Stimulated activated memory B cell treated with anti-CD40 and anti-IgM and Interleukin-4, amounts not matched to agents 10 μg/mL and 1 μg/mL and 100 μg/mL, for 72 hours (primary cell): ENCODE measurements around the gene NRM.

Experiments used
- ATAC-seq: fragments of 150-1000 bp; cut with Tn5 transposase; 2 replicates; pipeline ENCODE4 v1.10.0; 2021
- H3K27ac Mint-ChIP-seq: one replicate; pipeline ENCODE4 v1.8.0; 2022; ENCODE audit warnings: mild to moderate bottlenecking, mixed read lengths
- H3K27me3 Mint-ChIP-seq: one replicate; pipeline ENCODE4 v1.8.0; 2022; ENCODE audit warnings: mixed read lengths
- H3K36me3 Mint-ChIP-seq: one replicate; pipeline ENCODE4 v1.8.0; 2022; ENCODE audit warnings: mixed read lengths
- H3K4me1 Mint-ChIP-seq: one replicate; pipeline ENCODE4 v1.8.0; 2022; ENCODE audit warnings: mixed read lengths
- H3K4me3 Mint-ChIP-seq: one replicate; pipeline ENCODE4 v1.8.0; 2022; ENCODE audit warnings: mild to moderate bottlenecking, moderate library complexity, mixed read lengths
- H3K9me3 Mint-ChIP-seq: one replicate; pipeline ENCODE4 v1.8.0; 2022; ENCODE audit warnings: mixed read lengths

The NRM gene

DNA sequence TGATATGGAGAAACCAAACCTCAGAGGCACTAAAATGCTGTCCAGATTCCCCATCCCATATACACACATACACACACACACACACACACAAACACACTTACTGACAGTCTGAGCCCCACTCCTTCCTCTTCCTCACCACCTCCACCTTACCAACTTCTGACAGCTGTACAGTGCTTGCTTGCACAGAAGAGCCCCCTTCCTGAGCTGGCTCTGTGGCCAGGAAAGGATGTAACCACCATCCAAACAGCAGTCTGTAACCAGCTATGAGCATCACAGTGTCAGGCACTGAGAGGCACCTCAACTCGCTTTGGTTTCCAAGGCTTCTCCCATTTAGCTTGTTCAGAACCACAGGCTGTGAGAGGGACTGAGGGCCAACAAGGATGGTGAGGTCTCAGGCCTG is 49.7 kb downstream of the NRM start:
- Mint-ChIP-seq H3K4me3 (no peak overlapping the region), H3K36me3 (peaks cover 37% of the 10 kb centered on the region), H3K27me3 (no peaks in the 10 kb centered on the region), H3K9me3 (no peaks in the 10 kb centered on the region), H3K27ac (no peak overlapping the region), H3K4me1 (peaks cover 18% of the 10 kb centered on the region)
- ATAC-seq = no peak

DNA sequence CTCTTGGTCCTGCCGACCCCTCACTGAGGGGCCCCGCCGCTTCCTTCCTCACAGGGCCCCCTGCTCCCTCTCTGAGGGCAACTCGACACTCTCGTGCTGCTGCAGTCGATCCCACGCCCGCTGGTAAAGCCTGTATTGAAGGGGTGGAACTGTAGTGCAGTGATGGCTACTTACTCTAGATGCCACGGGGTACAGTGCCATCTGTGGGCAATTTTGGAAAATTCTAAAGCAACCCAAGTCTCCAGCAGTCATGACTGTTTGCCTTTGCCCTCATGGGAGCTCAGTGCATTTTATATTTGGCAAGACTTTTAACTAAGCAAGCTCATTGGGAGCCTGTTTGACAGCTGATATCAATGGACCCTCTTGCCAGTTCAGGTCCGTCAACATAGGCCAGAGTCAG is 50.3 kb downstream of the NRM start:
- no peaks in the 10 kb centered on the region for H3K9me3 Mint-ChIP-seq
- peaks cover 12% of the 10 kb centered on the region for H3K4me1 Mint-ChIP-seq
- ATAC-seq = no peak
- H3K27me3 Mint-ChIP-seq = no peaks in the 10 kb centered on the region
- no peak overlapping the region for H3K27ac Mint-ChIP-seq
- H3K36me3 Mint-ChIP-seq = peaks cover 37% of the 10 kb centered on the region
- no peak overlapping the region for H3K4me3 Mint-ChIP-seq
